Natural killer cell (primary cell): ENCODE data around the gene CEACAM19. TPM values are rescaled to one million over a fixed set of nuclear protein-coding genes. Genes with fewer than 3 reads are reported as not detected.
A peak's percentile ranks its signal among the peaks of the same experiment; 100 is the strongest.

ENCODE experiments used
- ATAC-seq, 3 donors: fragments of 150-1000 bp in 2 of 3; fragments of 200-7000 bp in 1 of 3; cut with Tn5 transposase; 1 replicate in 1 of 3; 2 replicates in 2 of 3; pipeline ENCODE4 v1.10.0; 2021; ENCODE audit warnings: mild to moderate bottlenecking in 2 of 3, moderate library complexity in 2 of 3
- DNase-seq, 2 donors: peaks; one replicate each; pipeline versions ENCODE4 v3.0.0 to v3.0.0-alpha.2; 2013 to 2021; ENCODE audit warnings: mixed read lengths in 1 of 2
- H3K27ac ChIP-seq: one replicate; pipeline ENCODE4 v1.5.1; 2013; ENCODE audit warnings: mild to moderate bottlenecking, low read length
- H3K27me3 ChIP-seq: one replicate; pipeline ENCODE4 v1.6.1; 2013; ENCODE audit warnings: low read length; ENCODE audit not compliant: control insufficient read depth, insufficient read depth
- H3K36me3 ChIP-seq: one replicate; pipeline ENCODE4 v1.6.1; 2013; ENCODE audit warnings: low read length; ENCODE audit not compliant: control insufficient read depth, insufficient read depth
- H3K4me1 ChIP-seq: one replicate; pipeline ENCODE4 v1.6.1; 2013; ENCODE audit warnings: low read length; ENCODE audit not compliant: control insufficient read depth, insufficient read depth
- H3K4me3 ChIP-seq: one replicate; pipeline ENCODE4 v1.5.1; 2013; ENCODE audit warnings: low read length
- H3K9me3 ChIP-seq: one replicate; pipeline ENCODE4 v1.6.1; 2013; ENCODE audit warnings: low read length; ENCODE audit not compliant: control insufficient read depth, insufficient read depth
- H3K27ac Mint-ChIP-seq, 2 donors: one replicate each; pipeline ENCODE4 v1.8.0; 2022; ENCODE audit warnings: mild to moderate bottlenecking in 2 of 2, mixed read lengths in 2 of 2, moderate library complexity in 1 of 2
- H3K27me3 Mint-ChIP-seq, 2 donors: one replicate each; pipeline ENCODE4 v1.8.0; 2022; ENCODE audit warnings: low read depth in 2 of 2, mixed read lengths in 2 of 2
- H3K36me3 Mint-ChIP-seq: one replicate; pipeline ENCODE4 v1.8.0; 2022; ENCODE audit warnings: mixed read lengths
- H3K4me1 Mint-ChIP-seq, 2 donors: one replicate each; pipeline ENCODE4 v1.8.0; 2022; ENCODE audit warnings: mixed read lengths in 2 of 2
- H3K4me3 Mint-ChIP-seq: one replicate; pipeline ENCODE4 v1.8.0; 2022; ENCODE audit warnings: mild to moderate bottlenecking, moderate library complexity, mixed read lengths
- H3K9me3 Mint-ChIP-seq, 2 donors: one replicate each; pipeline ENCODE4 v1.8.0; 2022; ENCODE audit warnings: mixed read lengths in 2 of 2
- WGBS: methylation state at CpG from one replicate; pipeline ENCODE4 v1.1.7; 2013; ENCODE audit warnings: missing lambda C conversion rate; ENCODE audit not compliant: insufficient coverage; 5-methylcytosine and 5-hydroxymethylcytosine counted together
- intact Hi-C: fragments of 100-400 bp; cut with micrococcal nuclease; formaldehyde crosslinking; loops from one replicate; pipeline ENCODE4 v1.14.2; 2022
- total RNA-seq, 4 donors: library from RNA; stranded (reverse); fragments of 120-200 nt in 1 of 4; gene quantifications; one replicate each; pipeline versions ENCODE4 v1.2.3 to v1.2.4, GENCODE V29; 2013 to 2022
- TF ChIP-seq, protein P1 (sequence below): fragments of 200-600 bp; IDR thresholded peaks from one replicate; pipeline ENCODE4 v1.8.0; 2022; ENCODE audit warnings: antibody characterized with exemption

CEACAM19 gene
- total RNA-seq, 3 donors from 2014 or later (not counting 1 experiment from before 2014, with no cell fraction given), result 2.6 to 4.1 (median 2.7) TPM

- Histone ChIP-seq H3K9me3 (no peaks in the 10 kb centered on the region), H3K27me3 (no peaks in the 10 kb centered on the region), H3K27ac (no peak overlapping the region), H3K4me1 (peaks cover 27% of the 10 kb centered on the region), H3K4me3 (no peak overlapping the region), H3K36me3 (no peaks in the 10 kb centered on the region)
- TF ChIP-seq, protein P1, sequence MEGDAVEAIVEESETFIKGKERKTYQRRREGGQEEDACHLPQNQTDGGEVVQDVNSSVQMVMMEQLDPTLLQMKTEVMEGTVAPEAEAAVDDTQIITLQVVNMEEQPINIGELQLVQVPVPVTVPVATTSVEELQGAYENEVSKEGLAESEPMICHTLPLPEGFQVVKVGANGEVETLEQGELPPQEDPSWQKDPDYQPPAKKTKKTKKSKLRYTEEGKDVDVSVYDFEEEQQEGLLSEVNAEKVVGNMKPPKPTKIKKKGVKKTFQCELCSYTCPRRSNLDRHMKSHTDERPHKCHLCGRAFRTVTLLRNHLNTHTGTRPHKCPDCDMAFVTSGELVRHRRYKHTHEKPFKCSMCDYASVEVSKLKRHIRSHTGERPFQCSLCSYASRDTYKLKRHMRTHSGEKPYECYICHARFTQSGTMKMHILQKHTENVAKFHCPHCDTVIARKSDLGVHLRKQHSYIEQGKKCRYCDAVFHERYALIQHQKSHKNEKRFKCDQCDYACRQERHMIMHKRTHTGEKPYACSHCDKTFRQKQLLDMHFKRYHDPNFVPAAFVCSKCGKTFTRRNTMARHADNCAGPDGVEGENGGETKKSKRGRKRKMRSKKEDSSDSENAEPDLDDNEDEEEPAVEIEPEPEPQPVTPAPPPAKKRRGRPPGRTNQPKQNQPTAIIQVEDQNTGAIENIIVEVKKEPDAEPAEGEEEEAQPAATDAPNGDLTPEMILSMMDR, result no peak
- H3K4me3 Mint-ChIP-seq, result no peak overlapping the region
- H3K9me3 Mint-ChIP-seq, result no peaks in the 10 kb centered on the region
- peaks cover 0 to 25% of the 10 kb centered on the region in 2 donors for H3K4me1 Mint-ChIP-seq
- peak overlapping the region in 1 of 2 donors; percentile 51 for H3K27ac Mint-ChIP-seq
- intact Hi-C loops, result loop anchor here (10.0 kb wide), 1 partner anchor 155 kb away; the partner anchor contains the start of gene NECTIN2
- H3K36me3 Mint-ChIP-seq, result no peaks in the 10 kb centered on the region
- H3K27me3 Mint-ChIP-seq, result peaks cover 2 to 3% of the 10 kb centered on the region in 2 donors
- no peak for ATAC-seq
- no peak for DNase-seq
- WGBS, result 100% methylated on average over 1 of the region's 3 CpGs
Observed at GRCh38 chr19:44690131-44690440, 18.8 kb downstream of the CEACAM19 start.

- H3K4me1 ChIP-seq, result peaks cover 27% of the 10 kb centered on the region
- no peaks in the 10 kb centered on the region for H3K9me3 Mint-ChIP-seq
- H3K27me3 Mint-ChIP-seq, result no peaks in the 10 kb centered on the region
- H3K36me3 ChIP-seq, result no peaks in the 10 kb centered on the region
- TF ChIP-seq, protein P1, result no peak
- no peak overlapping the region for H3K4me3 ChIP-seq
- intact Hi-C loops, result loop anchor here (10.0 kb wide), 1 partner anchor 152 kb away; the partner anchor contains the start of gene NECTIN2
- H3K4me1 Mint-ChIP-seq, result peaks cover 0 to 23% of the 10 kb centered on the region in 2 donors
- peak overlapping the region; percentile 86 for H3K27ac ChIP-seq
- H3K4me3 Mint-ChIP-seq, result no peak overlapping the region
- DNase-seq, result no peak
- peak overlapping the region in 1 of 2 donors; percentile 84 for H3K27ac Mint-ChIP-seq
- H3K36me3 Mint-ChIP-seq, result no peaks in the 10 kb centered on the region
- 15% methylated on average over 3 of the region's 5 CpGs for WGBS
- no peak for ATAC-seq
- no peaks in the 10 kb centered on the region for H3K27me3 ChIP-seq
- H3K9me3 ChIP-seq, result no peaks in the 10 kb centered on the region
Observed at GRCh38 chr19:44692379-44692721, 21.1 kb downstream of the CEACAM19 start.

DNA sequence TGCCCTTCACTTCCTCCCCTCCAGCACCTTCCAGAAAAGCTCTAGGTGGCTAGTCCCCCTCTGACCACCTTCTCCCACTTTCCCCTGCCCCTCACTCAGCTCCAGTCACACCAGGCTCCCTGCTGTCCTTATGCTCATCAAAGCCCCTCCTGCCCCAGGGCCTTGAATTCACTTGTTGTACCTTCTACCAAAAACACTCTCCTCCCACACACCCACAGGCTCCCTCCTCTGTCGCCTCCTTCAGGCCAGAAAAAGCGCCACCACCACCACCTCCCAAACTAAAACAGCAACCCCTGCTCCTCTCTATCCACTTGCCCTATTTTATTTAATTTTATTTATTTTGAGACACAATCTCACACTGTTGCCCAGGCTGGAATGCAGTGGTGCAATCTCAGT lies 22.9 kb downstream of the CEACAM19 start:
- intact Hi-C loops, result loop anchor here (10.0 kb wide), 1 partner anchor 151 kb away; the partner anchor contains the start of gene NECTIN2
- peaks cover 0 to 7% of the 10 kb centered on the region in 2 donors for H3K27me3 Mint-ChIP-seq
- TF ChIP-seq, protein P1, result peak; percentile 10
- H3K9me3 Mint-ChIP-seq, result no peaks in the 10 kb centered on the region
- H3K36me3 ChIP-seq, result no peaks in the 10 kb centered on the region
- ATAC-seq (no peak), DNase-seq (peak in 1 of 2 donors; percentile 40)
- peak overlapping the region in 1 of 2 donors; percentile 51 for H3K27ac Mint-ChIP-seq
- H3K4me1 Mint-ChIP-seq, result peaks cover 0 to 20% of the 10 kb centered on the region in 2 donors
- no peak overlapping the region for H3K27ac ChIP-seq
- 77% methylated on average over 2 of the region's 2 CpGs for WGBS
- H3K27me3 ChIP-seq, result no peaks in the 10 kb centered on the region
- peaks cover 23% of the 10 kb centered on the region for H3K4me1 ChIP-seq
- no peak overlapping the region for H3K4me3 Mint-ChIP-seq
- no peaks in the 10 kb centered on the region for H3K36me3 Mint-ChIP-seq
- no peaks in the 10 kb centered on the region for H3K9me3 ChIP-seq
- H3K4me3 ChIP-seq, result no peak overlapping the region
